HG03175 (cell line): ENCODE results near the gene RSPO1.
"Not testable (repeated sequence)": the region's sequence is repeated elsewhere in the genome, so short reads cannot be mapped to it uniquely, and the experiment has no call there.

Experiments used
- ATAC-seq: cut with Tn5 transposase; IDR thresholded peaks from one replicate; pipeline ENCODE4 v1.9.1; 2021; ENCODE audit warnings: mild to moderate bottlenecking, moderate library complexity; ENCODE audit not compliant: unreplicated experiment

The RSPO1 gene

DNA sequence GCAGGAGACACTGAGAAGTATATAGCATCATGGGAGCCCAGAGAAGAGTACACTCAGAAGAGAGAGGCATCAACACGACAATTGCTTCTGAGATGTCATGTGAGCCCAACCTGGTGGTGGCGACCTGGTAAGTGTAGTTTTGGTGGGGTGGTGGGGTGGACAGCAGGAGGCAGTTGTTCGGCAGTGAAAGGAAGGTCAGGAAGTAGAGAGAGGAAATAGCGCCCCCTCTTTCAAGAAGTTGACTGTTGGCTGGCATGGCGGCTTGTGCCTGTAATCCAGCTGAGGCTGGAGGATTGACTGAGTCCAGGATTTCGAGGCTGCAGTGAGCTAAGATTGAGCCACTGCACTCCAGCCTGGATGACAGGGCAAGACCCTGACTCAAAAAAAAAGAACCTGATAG is 12.6 kb downstream of the RSPO1 start:
- ATAC-seq = no peak

DNA sequence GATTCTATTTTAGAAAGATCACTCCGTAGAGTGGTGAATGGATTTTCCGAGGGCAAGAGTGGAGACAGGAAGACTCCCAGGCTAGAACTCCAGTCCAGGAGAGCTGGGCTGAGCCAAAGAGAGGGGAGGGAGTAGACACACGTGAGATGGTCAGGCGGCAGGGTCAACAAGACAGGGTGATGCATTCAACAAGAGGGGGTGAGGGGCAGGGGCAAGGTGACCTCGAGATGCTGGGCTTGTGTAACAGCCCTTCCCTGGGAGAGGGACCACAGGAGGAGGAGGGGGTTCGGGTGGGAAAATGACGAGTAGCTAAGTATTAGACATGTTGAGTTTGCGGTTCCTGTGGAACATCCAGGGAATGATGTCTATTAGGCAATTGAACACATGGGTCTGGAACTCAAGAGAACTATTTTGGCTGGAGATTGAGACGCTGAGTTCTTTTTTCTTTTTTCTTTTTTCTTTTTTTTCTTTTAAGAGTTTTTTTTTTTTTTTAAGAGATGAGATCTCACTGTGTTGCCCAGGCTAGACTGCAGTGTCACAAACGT is 13.3 kb downstream of the RSPO1 start:
- ATAC-seq = no peak

DNA sequence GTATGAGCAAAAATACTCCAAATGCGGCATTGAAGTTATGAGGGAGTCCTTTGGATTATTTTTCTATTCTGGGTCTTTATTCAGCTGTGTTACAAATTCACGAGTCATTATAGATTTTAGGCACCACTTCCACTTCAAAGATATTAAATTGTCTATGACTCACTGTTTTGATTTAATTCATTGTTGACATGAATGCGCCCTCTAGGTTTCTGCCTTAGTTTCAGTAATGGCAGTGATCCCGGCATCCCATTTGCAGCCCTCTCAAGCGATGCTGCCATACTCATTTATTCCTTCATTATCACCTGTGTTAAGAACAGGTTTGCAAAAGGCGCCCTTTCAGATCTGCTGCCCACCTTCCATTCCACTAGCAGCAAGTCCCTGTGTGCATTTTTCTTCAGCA is 14.0 kb downstream of the RSPO1 start:
- no peak for ATAC-seq

- ATAC-seq = no peak
Observed at GRCh38 chr1:37616330-37616729, 18.4 kb downstream of the RSPO1 start.

- ATAC-seq = no peak
Observed at GRCh38 chr1:37614105-37614504, 20.6 kb downstream of the RSPO1 start.

DNA sequence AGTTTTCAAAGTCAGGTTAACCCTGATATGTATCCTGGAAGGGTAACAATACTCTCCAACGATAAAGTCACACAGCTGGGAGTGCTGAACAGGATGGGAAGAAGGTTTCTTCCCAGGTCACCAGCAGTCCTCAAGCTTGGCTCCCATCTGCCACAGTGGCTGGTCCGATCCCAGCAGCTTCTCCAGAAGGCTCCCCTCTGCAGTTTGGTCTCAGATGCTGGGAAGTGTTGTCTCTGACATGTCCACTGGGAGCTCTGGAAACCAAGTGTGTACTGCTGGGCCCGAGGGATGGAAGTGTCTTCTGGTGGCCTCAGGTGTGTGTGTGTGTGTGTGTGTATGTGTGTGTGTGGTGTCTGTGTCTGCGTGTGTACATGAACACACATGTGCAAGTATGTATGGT is 22.5 kb downstream of the RSPO1 start:
- ATAC-seq = no peak

- no peak for ATAC-seq
Observed at GRCh38 chr1:37609994-37610393, 24.7 kb downstream of the RSPO1 start.

DNA sequence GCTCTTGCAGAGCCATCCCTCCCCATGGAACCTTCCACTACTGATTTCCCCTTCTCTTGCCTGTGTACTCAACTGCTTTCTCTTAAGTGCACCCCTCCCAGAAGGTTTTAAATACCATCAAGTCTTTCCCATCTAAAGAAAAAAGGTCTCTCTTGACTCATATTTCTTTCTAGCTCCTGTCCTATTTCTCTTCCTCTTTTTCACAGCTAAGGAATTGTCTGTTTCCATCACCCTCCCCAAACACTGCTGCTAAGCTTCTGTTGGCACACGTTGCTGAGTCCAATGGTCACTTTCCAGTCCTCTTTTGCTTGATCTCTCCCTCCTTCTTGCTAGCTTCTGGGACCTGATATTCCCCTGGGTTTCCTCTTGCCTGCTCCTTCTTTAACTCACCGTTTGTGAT is 25.7 kb downstream of the RSPO1 start:
- ATAC-seq = no peak

GRCh38 chr1:37606481-37607263 is 28.0 kb downstream of the RSPO1 start:
- ATAC-seq = no peak

DNA sequence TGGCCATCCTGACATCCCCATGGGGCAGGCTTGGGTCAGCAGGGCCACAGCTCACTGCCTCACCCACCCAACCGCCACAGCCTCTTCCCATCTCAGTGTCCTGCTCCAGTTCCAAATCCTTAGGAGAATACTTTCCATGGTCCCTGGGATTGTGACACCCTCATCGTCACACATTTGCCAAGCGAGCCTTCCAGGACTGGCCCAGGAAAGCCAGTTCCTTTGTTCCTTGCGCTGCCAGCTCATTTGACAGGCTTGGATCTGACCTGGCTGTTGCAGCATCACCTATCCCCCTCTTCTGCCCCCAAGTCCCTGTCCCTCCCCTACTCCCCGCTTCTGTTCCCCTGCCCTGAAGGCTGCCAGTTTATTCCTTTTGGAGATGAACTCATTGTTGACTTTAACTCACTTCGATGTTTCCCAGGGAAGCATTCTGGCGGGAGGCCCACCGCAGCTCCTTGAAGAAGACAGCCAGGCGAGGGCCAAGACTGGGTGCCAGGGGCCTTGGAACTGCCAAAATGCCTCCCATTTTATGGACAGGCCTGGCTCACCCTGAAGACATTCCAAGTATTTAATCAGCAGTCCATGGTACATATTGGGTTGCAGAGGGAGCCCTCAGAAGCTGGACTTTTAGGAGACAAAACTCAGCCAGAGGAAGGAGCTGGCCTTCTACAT is 28.8 kb downstream of the RSPO1 start:
- ATAC-seq = no peak

DNA sequence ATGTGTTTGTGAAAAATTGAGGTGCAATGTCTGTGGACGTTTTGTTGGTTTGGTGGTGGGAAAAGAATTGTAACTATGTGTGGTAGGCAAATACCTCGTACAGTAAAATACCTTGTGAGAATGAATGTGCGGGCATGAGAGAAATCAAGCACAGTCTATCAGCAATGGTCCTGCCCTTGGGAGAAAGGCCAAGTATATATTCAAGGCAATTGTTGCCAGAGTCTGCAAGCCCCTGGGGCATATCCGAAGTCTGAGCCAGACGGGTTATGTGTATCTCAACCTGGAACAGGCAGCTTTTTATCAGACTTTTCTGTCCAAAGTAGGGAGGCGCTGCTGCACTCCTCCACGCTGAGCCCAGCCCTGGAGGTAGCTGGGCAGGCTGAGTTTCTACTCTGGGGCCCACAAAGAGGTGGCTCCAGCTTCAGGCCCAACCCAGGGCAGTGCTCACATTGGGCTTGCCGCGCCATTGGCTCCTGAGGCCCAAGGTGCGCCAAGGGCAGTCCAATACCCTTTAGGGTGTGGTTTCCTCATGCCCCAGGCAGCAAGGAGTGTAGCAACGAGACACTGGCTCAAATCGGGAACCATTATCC is 29.5 kb downstream of the RSPO1 start:
- no peak for ATAC-seq

DNA sequence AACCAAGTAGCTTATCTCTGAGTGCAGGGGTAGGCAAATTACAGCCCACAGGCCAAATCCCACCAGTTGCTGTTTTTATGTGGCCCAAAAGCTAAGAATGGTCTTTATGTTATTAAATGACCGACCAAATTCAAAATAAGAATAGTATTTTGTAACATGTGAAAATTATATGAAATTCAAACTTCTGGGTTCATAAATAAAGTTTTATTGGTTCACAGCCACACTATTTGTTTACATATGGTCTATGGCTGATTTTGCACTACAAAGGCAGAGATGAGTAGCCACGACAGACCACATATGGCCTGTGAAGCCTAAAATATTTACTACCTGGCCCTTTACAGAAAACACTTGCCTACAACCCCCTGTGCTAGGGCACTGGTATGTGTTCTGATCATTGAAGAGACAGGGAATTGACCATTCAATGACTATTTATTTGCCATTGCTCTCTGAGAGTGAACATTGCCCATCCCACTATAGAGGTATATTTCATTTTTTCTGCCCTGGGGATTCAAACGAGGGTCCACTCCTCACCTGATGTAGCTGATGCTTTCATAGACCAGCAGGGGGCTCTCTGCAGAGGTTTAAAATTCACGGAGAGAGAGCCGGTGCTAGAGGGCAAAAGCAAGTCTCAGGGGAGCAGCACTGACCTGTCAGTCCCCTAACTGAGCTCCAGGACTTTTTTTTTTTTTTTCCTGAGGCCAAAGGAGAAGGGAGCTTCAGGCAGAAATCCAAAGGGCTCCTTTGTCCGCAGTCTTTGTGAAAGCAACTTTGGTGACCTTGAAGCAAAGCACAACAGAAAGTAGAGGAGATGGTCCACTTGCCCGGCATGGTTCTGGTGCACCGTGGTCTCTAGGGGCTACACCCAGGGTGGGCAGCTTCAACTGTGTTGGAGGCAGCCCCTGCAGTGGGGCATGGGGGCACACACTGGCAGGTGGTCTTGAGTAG is 31.7 kb downstream of the RSPO1 start:
- ATAC-seq = no peak

- no peak for ATAC-seq
Observed at GRCh38 chr1:37601441-37601840, 33.3 kb downstream of the RSPO1 start.

- ATAC-seq = no peak
Observed at GRCh38 chr1:37599940-37600339, 34.8 kb downstream of the RSPO1 start.

DNA sequence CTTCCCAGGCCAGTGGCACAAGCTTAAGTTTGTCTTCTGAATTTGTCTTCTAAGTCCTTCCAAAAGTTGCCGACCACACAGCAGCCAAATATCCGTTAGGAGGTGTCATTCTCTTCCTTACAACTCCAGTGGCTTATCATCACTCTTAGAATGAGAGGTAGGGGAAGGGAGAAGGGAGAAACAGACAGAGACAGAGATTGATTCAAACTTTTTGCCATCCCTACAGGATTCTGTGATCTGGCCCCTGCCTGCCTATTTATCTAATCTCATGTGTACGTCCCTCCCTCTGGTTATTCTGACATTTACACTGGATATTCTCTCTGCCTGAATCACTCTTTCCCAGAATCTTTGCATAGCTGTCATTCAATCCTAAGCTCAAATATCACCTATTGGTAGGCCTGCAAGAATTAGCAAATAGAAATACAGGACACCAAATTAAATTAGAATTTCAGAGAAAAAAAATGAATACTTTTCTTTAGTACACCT is 38.5 kb downstream of the RSPO1 start:
- ATAC-seq = peak; percentile 10

GRCh38 chr1:37595440-37596181 is 39.1 kb downstream of the RSPO1 start, which contains the start of gene GNL2:
GNL2 (minus strand) TSS chr1:37595937; CDS start chr1:37595822, 115 bp downstream.
- peak; percentile 95 for ATAC-seq

GRCh38 chr1:37593726-37594125 is 41.0 kb downstream of the RSPO1 start:
- ATAC-seq = no peak

DNA sequence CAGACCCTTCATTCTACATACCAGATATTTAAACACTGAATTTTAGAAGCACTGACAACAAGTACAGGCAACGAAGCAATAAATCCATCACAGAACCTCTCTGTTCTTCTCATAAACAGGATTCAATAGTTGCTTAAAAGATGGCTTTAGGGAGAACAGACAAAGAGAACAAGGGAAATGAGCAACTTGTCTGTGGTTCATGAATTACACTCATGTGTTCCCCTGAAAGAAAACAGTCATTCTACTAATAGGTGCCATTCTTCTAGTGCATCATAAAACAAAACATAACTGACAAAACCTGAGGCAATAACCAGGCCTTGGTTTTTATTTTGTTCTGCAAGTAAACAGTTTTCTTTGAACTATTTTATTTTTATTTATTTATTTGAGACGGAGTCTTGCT is 45.8 kb downstream of the RSPO1 start:
- ATAC-seq = no peak

GRCh38 chr1:37584544-37584943 is 50.1 kb downstream of the RSPO1 start:
- ATAC-seq = not testable (repeated sequence)

GRCh38 chr1:37575692-37576091 is 59.0 kb downstream of the RSPO1 start:
- no peak for ATAC-seq
